ENCODE measurements around the gene ISCU.

DNA sequence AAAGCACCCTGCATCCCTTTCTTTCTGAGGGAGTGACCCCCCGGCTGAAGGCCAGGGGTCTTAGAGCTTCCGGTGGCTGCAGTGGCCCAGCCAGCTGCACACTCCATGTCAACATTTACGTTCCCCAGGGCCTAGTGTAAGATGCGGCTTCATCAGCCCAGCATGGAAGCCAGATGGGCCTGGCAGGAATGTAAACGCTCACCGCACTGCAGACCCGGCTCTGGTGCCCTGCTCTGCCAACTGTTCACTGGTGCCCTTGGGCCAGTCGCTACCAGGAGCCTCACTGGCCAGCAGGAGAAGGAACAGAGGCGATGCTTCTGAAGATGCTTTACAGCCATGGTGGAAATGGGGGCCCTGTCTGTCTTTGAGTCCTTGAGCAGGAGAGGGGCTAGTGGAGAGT, 44.1 kb downstream of the ISCU start:
- TF ChIP-seq CTCF (IDR thresholded peaks at IDR 0.05): no peak
- no peak for TF ChIP-seq POLR2A (IDR thresholded peaks at IDR 0.05)

Measured in thyroid gland (tissue), 4 donors.